Stimulated activated CD8-positive, alpha-beta memory T cell treated with anti-CD3 and anti-CD28 coated beads, Interleukin-15, amount 100 ng/mL, for 48 hours (primary cell): ENCODE data around the gene APOD.

Experiments
- DNase-seq, 2 donors: peaks; one replicate each; pipeline ENCODE4 v3.0.0-alpha.2; 2020; ENCODE audit warnings: low read depth in 2 of 2

The APOD gene

DNA sequence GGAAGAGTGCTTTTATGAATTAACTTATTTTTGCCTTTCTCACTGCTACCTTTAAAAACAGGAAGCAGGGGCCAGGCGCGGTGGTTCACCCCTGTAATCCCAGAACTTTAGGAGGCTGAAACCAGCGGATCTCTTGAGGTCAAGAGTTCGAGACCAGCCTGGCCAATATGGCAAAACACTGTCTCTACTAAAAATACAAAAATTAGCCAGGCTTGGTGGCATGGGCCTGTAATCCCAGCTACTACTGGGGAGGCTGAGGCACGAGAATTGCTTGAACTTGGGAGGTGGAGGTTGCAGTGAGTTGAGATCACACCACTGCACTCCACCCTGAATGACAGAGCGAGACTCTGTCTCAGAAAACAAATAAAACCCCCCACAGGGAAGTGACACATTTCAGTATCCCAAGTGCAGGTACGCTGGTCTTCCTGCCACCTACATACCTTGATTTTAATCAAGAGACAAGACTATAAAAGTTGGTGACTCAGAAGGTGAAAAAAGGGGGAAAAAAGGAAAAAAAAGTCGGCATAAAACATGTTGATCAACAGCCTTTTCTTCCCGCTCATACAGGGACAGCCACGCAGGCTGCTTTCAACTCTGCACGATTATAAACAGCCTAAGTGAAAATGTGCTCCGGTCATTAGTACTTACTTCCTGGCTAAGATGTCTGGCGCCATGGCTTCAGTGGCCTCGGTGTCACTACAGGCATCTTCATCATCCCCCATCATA is 59.4 kb downstream of the APOD start:
- DNase-seq = no peak

DNA sequence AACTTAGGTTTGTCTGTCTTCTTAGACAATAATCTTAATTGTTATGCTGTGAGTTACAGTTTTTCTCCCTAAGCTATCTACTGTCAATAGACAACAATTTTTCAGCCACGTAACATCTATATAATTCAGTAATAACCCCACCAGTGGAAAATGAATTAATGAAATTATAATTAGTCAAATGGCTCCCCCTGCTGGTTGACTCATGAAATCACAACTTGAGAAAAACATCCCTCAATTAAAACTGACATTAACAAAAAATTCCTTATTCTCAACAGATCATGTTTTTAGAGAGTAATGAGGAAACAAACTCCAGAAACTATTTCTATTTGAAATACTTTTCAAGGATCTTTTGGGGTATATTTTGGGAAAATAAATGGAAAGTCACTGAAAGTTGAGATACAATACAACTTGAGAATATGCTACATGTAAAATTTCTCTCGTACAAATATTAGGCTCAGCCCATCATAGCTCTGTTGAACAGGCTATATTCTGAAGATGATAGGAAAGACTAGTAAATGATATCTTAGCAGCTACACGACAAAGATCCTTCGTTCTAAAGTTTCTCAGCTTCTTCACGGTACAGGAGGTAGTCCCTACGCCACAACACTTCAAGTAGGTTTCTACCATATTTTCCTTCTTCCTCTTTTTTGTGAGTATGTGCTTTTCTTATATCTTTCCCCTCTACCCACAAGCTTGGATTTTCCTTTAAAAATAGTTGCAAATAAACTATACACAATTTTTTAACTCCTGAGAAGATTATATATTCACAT is 61.3 kb downstream of the APOD start:
- DNase-seq = no peak
